Astrocyte (in vitro differentiated cells and primary cell): ENCODE results near the gene DDX25. TPM values are rescaled to one million over a fixed set of nuclear protein-coding genes. Genes with fewer than 3 reads are reported as not detected.

Experiments used
- DNase-seq: peaks from one replicate; pipeline ENCODE4 v3.0.0-alpha.2; 2010; ENCODE audit warnings: low read depth
- FAIRE-seq: peaks from 2 replicates; lab custom pipeline; 2011; peaks lifted over from hg19 to GRCh38; lab: Jason Lieb, UNC
- H2AFZ ChIP-seq: 2 replicates; pipeline ENCODE4 v1.6.0; 2012; ENCODE audit warnings: low read depth, low read length, inconsistent platforms
- H3K27ac ChIP-seq: 2 replicates; pipeline ENCODE4 v1.5.1; 2011; ENCODE audit warnings: low read depth, low read length, inconsistent platforms
- H3K27me3 ChIP-seq: 2 replicates; pipeline ENCODE4 v1.6.0; 2011; ENCODE audit warnings: low read length, inconsistent platforms; ENCODE audit not compliant: insufficient read depth
- H3K36me3 ChIP-seq: 2 replicates; pipeline ENCODE4 v1.5.1; 2011; ENCODE audit warnings: low read length, inconsistent platforms; ENCODE audit not compliant: insufficient read depth
- H3K4me1 ChIP-seq: 2 replicates; pipeline ENCODE4 v1.5.1; 2011; ENCODE audit warnings: low read length, inconsistent platforms; ENCODE audit not compliant: insufficient read depth
- H3K4me2 ChIP-seq: 2 replicates; pipeline ENCODE4 v1.6.0; 2012; ENCODE audit warnings: low read length, inconsistent platforms
- H3K4me3 ChIP-seq: 2 replicates; pipeline ENCODE4 v1.5.1; 2011; ENCODE audit warnings: low read depth, mild to moderate bottlenecking, low read length, inconsistent platforms; ENCODE audit not compliant: insufficient read depth
- H3K79me2 ChIP-seq: 2 replicates; pipeline ENCODE4 v1.6.0; 2012; ENCODE audit warnings: mild to moderate bottlenecking, low read length, inconsistent platforms; ENCODE audit not compliant: insufficient read depth
- H3K9ac ChIP-seq: 2 replicates; pipeline ENCODE4 v1.6.0; 2012; ENCODE audit warnings: mild to moderate bottlenecking, low read length, inconsistent platforms
- H3K9me3 ChIP-seq: 2 replicates; pipeline ENCODE4 v1.5.1; 2012; ENCODE audit warnings: low read depth, mild to moderate bottlenecking, low read length, inconsistent platforms; ENCODE audit not compliant: insufficient read depth
- H4K20me1 ChIP-seq: 2 replicates; pipeline ENCODE4 v1.6.0; 2012; ENCODE audit warnings: low read length, inconsistent platforms; ENCODE audit not compliant: insufficient read depth
- H3K27ac Mint-ChIP-seq: one replicate; pipeline ENCODE4 v1.8.0; 2021; ENCODE audit warnings: mild to moderate bottlenecking, mixed read lengths; ENCODE audit not compliant: unreplicated experiment
- H3K27me3 Mint-ChIP-seq: one replicate; pipeline ENCODE4 v1.8.0; 2021; ENCODE audit warnings: low read depth, mixed read lengths; ENCODE audit not compliant: unreplicated experiment
- H3K36me3 Mint-ChIP-seq: one replicate; pipeline ENCODE4 v1.8.0; 2021; ENCODE audit warnings: low read depth, mixed read lengths; ENCODE audit not compliant: unreplicated experiment
- H3K4me1 Mint-ChIP-seq: one replicate; pipeline ENCODE4 v1.8.0; 2021; ENCODE audit warnings: low read depth, mixed read lengths; ENCODE audit not compliant: unreplicated experiment
- H3K4me3 Mint-ChIP-seq: one replicate; pipeline ENCODE4 v1.8.0; 2021; ENCODE audit warnings: mild to moderate bottlenecking, moderate library complexity, mixed read lengths; ENCODE audit not compliant: unreplicated experiment
- H3K9me3 Mint-ChIP-seq: one replicate; pipeline ENCODE4 v1.8.0; 2021; ENCODE audit warnings: mild to moderate bottlenecking, mixed read lengths; ENCODE audit not compliant: unreplicated experiment
- EZH2 ChIP-seq: IDR thresholded peaks from 2 replicates; pipeline ENCODE4 v1.6.1; 2012; ENCODE audit warnings: mild to moderate bottlenecking, low read length, inconsistent platforms; ENCODE audit not compliant: insufficient read depth
- total RNA-seq: library from RNA; stranded (reverse); gene quantifications from 2 replicates; pipeline ENCODE4 v1.2.1, GENCODE V29; 2021
- TF ChIP-seq, protein P1 (sequence below): IDR thresholded peaks from 2 replicates; pipeline ENCODE4 v1.5.1; 2011; ENCODE audit warnings: low read depth, mild to moderate bottlenecking, inconsistent platforms, low read length, moderate library complexity; ENCODE audit not compliant: insufficient read depth

DDX25 gene
- total RNA-seq, 1 donor from 2014 or later, result 1.1 TPM

DNA sequence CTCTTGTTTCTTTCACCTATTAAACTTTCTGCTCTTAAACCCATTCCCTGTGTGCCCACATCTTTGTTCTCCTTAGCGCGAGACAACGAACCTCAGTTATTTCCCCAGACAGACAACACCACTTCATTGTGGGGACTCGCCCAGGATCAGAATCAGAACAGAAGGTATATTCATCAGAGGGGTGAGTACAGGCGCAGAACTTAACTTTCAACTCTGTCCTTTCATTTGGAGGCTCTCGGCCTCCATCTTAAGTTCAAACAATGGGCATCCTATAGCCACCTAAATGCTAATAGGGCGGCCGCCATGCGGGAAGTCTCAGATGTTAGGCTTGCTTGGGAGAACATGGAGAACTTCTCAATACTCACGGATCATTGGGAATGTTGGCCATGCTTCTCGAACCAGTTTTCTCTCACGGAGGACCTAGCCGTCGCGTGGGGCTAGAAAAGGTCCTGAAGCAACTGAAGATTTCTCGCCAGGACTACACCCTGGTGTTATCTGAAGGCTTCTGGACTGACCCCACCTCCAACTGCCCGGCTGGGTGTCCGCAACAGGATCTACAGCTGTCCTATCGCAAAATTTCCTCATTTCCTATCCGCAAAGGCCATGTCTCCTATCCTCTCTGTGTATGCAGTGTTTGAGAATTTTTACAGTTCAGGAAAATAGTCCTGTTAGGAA, 30.3 kb upstream of the DDX25 start:
- Histone ChIP-seq H3K4me3 (no peak overlapping the region), H3K4me2 (peak overlapping the region; percentile 56), H3K9me3 (peaks cover 6% of the 10 kb centered on the region), H3K36me3 (no peaks in the 10 kb centered on the region), H3K79me2 (no peaks in the 10 kb centered on the region), H3K27ac (no peak overlapping the region), H3K27me3 (no peaks in the 10 kb centered on the region), H2AFZ (peak overlapping the region; percentile 24), H4K20me1 (no peaks in the 10 kb centered on the region), H3K4me1 (no peaks in the 10 kb centered on the region), H3K9ac (no peak overlapping the region)
- no peak for DNase-seq
- H3K27ac Mint-ChIP-seq, result no peak overlapping the region
- TF ChIP-seq EZH2, result no peak
- TF ChIP-seq, protein P1, sequence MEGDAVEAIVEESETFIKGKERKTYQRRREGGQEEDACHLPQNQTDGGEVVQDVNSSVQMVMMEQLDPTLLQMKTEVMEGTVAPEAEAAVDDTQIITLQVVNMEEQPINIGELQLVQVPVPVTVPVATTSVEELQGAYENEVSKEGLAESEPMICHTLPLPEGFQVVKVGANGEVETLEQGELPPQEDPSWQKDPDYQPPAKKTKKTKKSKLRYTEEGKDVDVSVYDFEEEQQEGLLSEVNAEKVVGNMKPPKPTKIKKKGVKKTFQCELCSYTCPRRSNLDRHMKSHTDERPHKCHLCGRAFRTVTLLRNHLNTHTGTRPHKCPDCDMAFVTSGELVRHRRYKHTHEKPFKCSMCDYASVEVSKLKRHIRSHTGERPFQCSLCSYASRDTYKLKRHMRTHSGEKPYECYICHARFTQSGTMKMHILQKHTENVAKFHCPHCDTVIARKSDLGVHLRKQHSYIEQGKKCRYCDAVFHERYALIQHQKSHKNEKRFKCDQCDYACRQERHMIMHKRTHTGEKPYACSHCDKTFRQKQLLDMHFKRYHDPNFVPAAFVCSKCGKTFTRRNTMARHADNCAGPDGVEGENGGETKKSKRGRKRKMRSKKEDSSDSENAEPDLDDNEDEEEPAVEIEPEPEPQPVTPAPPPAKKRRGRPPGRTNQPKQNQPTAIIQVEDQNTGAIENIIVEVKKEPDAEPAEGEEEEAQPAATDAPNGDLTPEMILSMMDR, result no peak
- peaks cover 3% of the 10 kb centered on the region for H3K36me3 Mint-ChIP-seq
- FAIRE-seq, result no peak
- H3K4me3 Mint-ChIP-seq, result peak overlapping the region; percentile 40
- peaks cover 2% of the 10 kb centered on the region for H3K4me1 Mint-ChIP-seq
- peaks cover 8% of the 10 kb centered on the region for H3K27me3 Mint-ChIP-seq
- peaks cover 4% of the 10 kb centered on the region for H3K9me3 Mint-ChIP-seq

DNA sequence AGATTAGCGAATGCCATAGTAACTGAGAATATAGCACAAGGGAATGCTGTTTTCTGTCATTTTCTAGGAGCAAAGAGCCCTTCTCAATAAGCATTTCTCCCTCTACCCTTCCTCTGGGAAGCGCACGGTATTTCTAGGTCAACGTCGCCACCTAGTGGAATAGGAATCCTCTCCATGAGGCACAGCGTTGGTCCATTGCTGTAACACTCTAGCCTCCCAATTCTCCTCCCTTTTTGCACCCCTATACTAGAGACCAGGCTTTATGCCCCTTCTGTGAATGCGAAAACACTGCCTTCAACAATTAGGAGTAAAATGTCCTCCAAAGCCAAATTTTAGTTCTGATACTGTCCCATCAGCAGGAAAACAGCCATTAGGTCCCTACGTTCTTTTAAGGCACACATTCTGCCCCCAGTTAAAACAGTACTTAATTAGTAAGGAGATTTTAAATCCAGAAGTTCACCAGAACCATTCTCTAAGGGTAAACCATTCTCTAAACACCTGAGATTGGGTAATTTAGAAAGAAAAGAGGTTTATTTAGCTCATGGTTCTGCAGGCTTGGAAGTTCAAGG, 29.7 kb upstream of the DDX25 start:
- Mint-ChIP-seq H3K4me1 (peaks cover 2% of the 10 kb centered on the region), H3K27ac (no peak overlapping the region), H3K9me3 (peaks cover 4% of the 10 kb centered on the region), H3K36me3 (peaks cover 3% of the 10 kb centered on the region), H3K4me3 (no peak overlapping the region), H3K27me3 (peaks cover 6% of the 10 kb centered on the region)
- H3K27ac ChIP-seq, result no peak overlapping the region
- no peaks in the 10 kb centered on the region for H4K20me1 ChIP-seq
- H3K79me2 ChIP-seq, result no peaks in the 10 kb centered on the region
- peaks cover 6% of the 10 kb centered on the region for H3K9me3 ChIP-seq
- H3K4me1 ChIP-seq, result no peaks in the 10 kb centered on the region
- FAIRE-seq (peak; percentile 34), DNase-seq (peak; percentile 18)
- no peak for TF ChIP-seq EZH2
- TF ChIP-seq, protein P1, result peak; percentile 79
- H2AFZ ChIP-seq, result peak overlapping the region; percentile 24
- H3K27me3 ChIP-seq, result no peaks in the 10 kb centered on the region
- H3K9ac ChIP-seq, result no peak overlapping the region
- H3K4me3 ChIP-seq, result no peak overlapping the region
- no peaks in the 10 kb centered on the region for H3K36me3 ChIP-seq
- H3K4me2 ChIP-seq, result peak overlapping the region; percentile 56

DNA sequence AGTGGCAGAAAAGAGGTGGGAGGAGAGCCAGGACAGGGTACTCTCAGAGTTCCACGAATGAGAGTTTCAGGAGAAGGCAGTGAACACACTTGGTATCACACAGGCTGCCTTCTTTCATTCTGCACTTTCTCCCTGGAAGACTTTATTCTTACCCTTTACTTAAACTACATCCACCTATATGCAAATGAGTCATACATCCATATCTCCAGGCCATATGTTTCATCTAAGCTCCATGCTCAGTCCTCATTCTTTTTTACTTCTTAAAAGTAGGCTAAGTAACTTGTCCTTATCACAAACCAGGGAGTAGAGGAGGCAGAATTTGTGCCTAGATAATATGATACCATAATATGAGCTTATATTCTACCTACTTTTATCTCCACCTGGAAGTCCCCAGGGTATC, 23.0 kb upstream of the DDX25 start:
- no peak overlapping the region for H2AFZ ChIP-seq
- TF ChIP-seq, protein P1, result no peak
- TF ChIP-seq EZH2, result no peak
- no peaks in the 10 kb centered on the region for H3K36me3 Mint-ChIP-seq
- no peak overlapping the region for H3K4me2 ChIP-seq
- no peaks in the 10 kb centered on the region for H3K9me3 Mint-ChIP-seq
- no peaks in the 10 kb centered on the region for H3K79me2 ChIP-seq
- H3K9me3 ChIP-seq, result no peaks in the 10 kb centered on the region
- no peak overlapping the region for H3K4me3 Mint-ChIP-seq
- H3K27me3 ChIP-seq, result peaks cover 8% of the 10 kb centered on the region
- H3K9ac ChIP-seq, result no peak overlapping the region
- FAIRE-seq (no peak), DNase-seq (no peak)
- no peaks in the 10 kb centered on the region for H3K4me1 Mint-ChIP-seq
- H4K20me1 ChIP-seq, result no peaks in the 10 kb centered on the region
- peaks cover 21% of the 10 kb centered on the region for H3K27me3 Mint-ChIP-seq
- no peaks in the 10 kb centered on the region for H3K4me1 ChIP-seq
- H3K4me3 ChIP-seq, result no peak overlapping the region
- no peak overlapping the region for H3K27ac ChIP-seq
- no peaks in the 10 kb centered on the region for H3K36me3 ChIP-seq
- no peak overlapping the region for H3K27ac Mint-ChIP-seq
